GM12874 (cell line): ENCODE results near the gene ODAD2.

ENCODE experiments used
- CTCF ChIP-seq: IDR thresholded peaks from 2 replicates; pipeline ENCODE4 v1.5.1; 2011; ENCODE audit warnings: low read depth, mild to moderate bottlenecking, control low read depth, low read length, moderate library complexity; ENCODE audit not compliant: insufficient read depth

ODAD2 gene

GRCh38 chr10:27805180-27805579 lies 193.7 kb downstream of the ODAD2 start:
- no peak for TF ChIP-seq CTCF

GRCh38 chr10:27804136-27804535 lies 194.7 kb downstream of the ODAD2 start:
- no peak for TF ChIP-seq CTCF

- no peak for TF ChIP-seq CTCF
Observed at GRCh38 chr10:27801171-27801785, 197.6 kb downstream of the ODAD2 start.

- TF ChIP-seq CTCF, result no peak
Observed at GRCh38 chr10:27799046-27799445, 199.8 kb downstream of the ODAD2 start.

GRCh38 chr10:27794157-27794556 lies 204.7 kb downstream of the ODAD2 start:
- no peak for TF ChIP-seq CTCF

- no peak for TF ChIP-seq CTCF
Observed at GRCh38 chr10:27792216-27792615, 206.7 kb downstream of the ODAD2 start.

- no peak for TF ChIP-seq CTCF
Observed at GRCh38 chr10:27784272-27784671, 214.6 kb downstream of the ODAD2 start.
